ENCODE data around the gene NUCB2. TPM values are rescaled to one million over a fixed set of nuclear protein-coding genes. Genes with fewer than 3 reads are reported as not detected.
"Not testable (repeated sequence)": the region's sequence is repeated elsewhere in the genome, so short reads cannot be mapped to it uniquely, and the experiment has no call there.

Gene NUCB2
- total and polyA plus RNA-seq, 4 donors: 108 to 130 (median 120) TPM

DNA sequence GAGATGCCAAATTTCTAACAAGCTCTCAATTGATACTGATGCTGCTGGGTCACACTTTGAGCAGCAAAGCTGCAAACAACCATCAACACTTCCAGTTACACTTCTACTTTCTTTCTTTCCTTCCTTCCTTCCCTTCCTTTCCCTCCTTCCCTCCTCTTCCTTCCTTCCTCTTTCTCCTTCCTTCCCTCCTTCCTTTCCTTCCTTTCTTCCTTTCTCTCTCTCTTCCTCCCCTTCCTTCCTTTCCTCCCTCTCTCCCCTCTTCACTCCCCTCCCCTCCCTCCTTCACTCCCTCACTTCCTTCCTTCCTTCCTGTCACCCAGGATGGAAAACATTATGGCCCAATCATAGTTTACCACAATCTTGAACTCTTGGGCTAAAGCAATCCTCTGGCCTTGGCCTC lies 35.8 kb upstream of the NUCB2 start:
- H3K9me3 ChIP-seq (ENCODE audit: control insufficient read depth, low read length): no peaks in the 10 kb centered on the region
- H3K27ac ChIP-seq (ENCODE audit: low read depth in 1 of 2, low read length in 2 of 2): no peak overlapping the region
- intact Hi-C loops (cut with DNase I): no loop called here
- no peaks in the 10 kb centered on the region for H3K4me1 ChIP-seq (ENCODE audit: control insufficient read depth in 1 of 2, insufficient read depth in 2 of 2, low read length in 2 of 2)
- ATAC-seq (ENCODE audit: low FRiP score) (no peak), DNase-seq (no peak)
- no peaks in the 10 kb centered on the region for H3K36me3 ChIP-seq (ENCODE audit: control insufficient read depth in 1 of 2, insufficient read depth in 2 of 2, low read length in 1 of 2)
- H3K27me3 ChIP-seq (ENCODE audit: control insufficient read depth in 1 of 2, insufficient read depth in 2 of 2, low read length in 1 of 2): no peaks in the 10 kb centered on the region
- no peak overlapping the region for H3K4me3 ChIP-seq (ENCODE audit: low read length in 2 of 2)

DNA sequence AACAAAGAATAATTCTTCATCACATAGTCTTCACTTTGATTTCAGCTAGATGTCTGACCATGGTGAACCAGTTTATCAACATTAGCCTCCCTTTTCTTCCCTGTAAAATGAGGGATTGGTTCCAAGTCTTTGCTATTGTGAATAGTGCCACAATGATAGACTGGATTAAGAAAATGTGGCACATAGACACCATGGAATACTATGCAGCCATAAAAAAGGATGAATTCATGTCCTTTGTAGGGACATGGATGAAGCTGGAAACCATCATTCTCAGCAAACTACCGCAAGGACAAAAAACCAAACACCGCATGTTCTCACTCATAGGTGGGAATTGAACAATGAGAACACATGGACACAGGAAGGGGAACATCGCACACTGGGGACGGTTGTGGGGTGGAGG lies 33.6 kb upstream of the NUCB2 start:
- intact Hi-C loops (cut with DNase I): not testable (repeated sequence)

DNA sequence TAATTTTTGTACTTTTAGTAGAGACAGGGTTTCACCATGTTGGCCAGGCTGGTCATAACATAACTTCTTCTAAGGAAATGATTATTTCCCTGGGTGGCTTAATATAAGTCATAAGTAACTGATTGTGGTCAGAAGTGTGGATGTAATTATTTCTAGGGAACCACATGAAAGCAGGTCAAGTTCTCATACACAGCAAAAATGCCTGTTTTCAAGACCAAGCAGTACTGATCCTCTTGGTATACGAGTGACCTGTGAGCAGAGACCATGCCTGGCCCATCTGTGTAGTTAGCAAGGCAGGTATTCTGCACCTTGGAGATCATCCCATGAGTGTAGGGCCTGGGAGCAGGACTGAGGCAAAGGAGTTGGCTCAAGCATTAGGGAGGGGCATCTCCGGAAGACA lies 32.5 kb upstream of the NUCB2 start:
- no peak for DNase-seq
- Histone ChIP-seq H3K36me3 (ENCODE audit: control insufficient read depth in 1 of 2, insufficient read depth in 2 of 2, low read length in 1 of 2) (no peaks in the 10 kb centered on the region), H3K9me3 (ENCODE audit: control insufficient read depth, low read length) (no peaks in the 10 kb centered on the region), H3K4me3 (ENCODE audit: low read length in 2 of 2) (no peak overlapping the region), H3K27ac (ENCODE audit: low read depth in 1 of 2, low read length in 2 of 2) (no peak overlapping the region), H3K4me1 (ENCODE audit: control insufficient read depth in 1 of 2, insufficient read depth in 2 of 2, low read length in 2 of 2) (no peaks in the 10 kb centered on the region), H3K27me3 (ENCODE audit: control insufficient read depth in 1 of 2, insufficient read depth in 2 of 2, low read length in 1 of 2) (no peaks in the 10 kb centered on the region)
- intact Hi-C loops (cut with DNase I): no loop called here
- 79 to 80% methylated on average over 2 of the region's 2 CpGs for WGBS, 2 donors
- ATAC-seq (ENCODE audit: low FRiP score): no peak

More for the DNA sequence above, 33.6 kb upstream of the NUCB2 start:
- not testable (repeated sequence) for H3K9me3 ChIP-seq (ENCODE audit: control insufficient read depth, low read length); H3K4me1 ChIP-seq (ENCODE audit: control insufficient read depth in 1 of 2, insufficient read depth in 2 of 2, low read length in 2 of 2); H3K36me3 ChIP-seq (ENCODE audit: control insufficient read depth in 1 of 2, insufficient read depth in 2 of 2, low read length in 1 of 2); H3K4me3 ChIP-seq (ENCODE audit: low read length in 2 of 2); H3K27me3 ChIP-seq (ENCODE audit: control insufficient read depth in 1 of 2, insufficient read depth in 2 of 2, low read length in 1 of 2); H3K27ac ChIP-seq (ENCODE audit: low read depth in 1 of 2, low read length in 2 of 2); DNase-seq; ATAC-seq (ENCODE audit: low FRiP score)
- 92 to 93% methylated on average over 2 to 3 of the region's 4 CpGs for WGBS, 2 donors

DNA sequence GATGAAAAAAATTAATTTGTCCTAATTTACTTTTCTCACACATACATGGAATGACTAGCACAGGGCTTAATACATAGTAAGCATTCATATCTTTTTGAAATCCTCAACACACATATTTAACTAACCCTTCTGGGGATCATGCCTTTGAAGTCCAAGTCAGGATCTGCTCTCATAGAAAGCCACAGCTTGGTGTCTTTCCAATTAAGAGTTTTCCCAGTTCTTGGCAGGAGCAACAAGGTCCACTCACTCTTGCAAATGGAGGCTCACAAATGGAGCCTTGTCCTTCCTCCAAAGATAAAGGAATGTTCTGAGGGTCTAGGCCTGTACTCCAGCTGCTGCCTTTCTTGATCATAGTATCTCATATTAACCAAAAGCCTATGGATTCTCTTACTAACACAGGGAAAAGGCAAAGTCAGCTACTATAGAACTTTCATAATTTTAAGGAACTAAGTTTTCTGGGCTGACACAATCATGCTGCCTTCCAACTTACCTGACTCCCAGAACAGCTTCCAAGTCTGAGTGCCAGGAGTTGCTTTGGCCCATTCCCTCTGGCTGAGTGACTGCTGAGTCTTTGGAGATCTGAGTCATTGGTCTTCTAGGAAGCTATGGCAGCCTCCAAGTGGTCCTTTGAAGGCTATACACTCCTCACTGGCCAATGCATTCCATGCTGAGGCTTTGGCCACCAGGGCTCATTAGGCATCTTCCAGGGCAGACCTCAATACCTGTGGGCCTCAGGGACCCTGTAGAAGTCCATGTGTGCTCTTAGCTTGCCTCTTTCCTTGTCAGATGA lies 25.8 kb upstream of the NUCB2 start:
- ATAC-seq (ENCODE audit: low FRiP score) (no peak), DNase-seq (no peak)
- Histone ChIP-seq H3K9me3 (ENCODE audit: control insufficient read depth, low read length) (no peaks in the 10 kb centered on the region), H3K4me3 (ENCODE audit: low read length in 2 of 2) (no peak overlapping the region), H3K4me1 (ENCODE audit: control insufficient read depth in 1 of 2, insufficient read depth in 2 of 2, low read length in 2 of 2) (no peaks in the 10 kb centered on the region), H3K36me3 (ENCODE audit: control insufficient read depth in 1 of 2, insufficient read depth in 2 of 2, low read length in 1 of 2) (no peaks in the 10 kb centered on the region), H3K27ac (ENCODE audit: low read depth in 1 of 2, low read length in 2 of 2) (no peak overlapping the region), H3K27me3 (ENCODE audit: control insufficient read depth in 1 of 2, insufficient read depth in 2 of 2, low read length in 1 of 2) (no peaks in the 10 kb centered on the region)
- intact Hi-C loops (cut with DNase I): no loop called here

DNA sequence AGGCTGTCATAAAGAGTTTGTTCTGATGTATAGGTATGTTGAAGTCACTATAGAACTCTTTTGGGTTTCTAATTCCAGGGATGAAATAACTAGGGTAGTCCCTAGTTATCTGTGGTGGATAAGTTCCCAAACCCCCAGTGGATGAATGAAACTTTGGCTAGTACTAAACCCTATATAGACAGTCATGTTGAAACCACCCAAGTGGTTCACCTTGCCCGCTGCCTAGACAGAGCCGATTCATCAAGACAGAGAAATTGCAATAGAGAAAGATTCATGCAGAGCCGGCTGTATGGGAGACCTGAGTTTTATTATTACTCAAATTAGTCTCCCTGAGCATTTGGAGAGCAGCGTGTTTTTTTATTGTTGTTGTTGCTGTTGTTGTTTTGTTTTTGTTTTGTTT lies 23.8 kb upstream of the NUCB2 start:
- Histone ChIP-seq H3K4me3 (ENCODE audit: low read length in 2 of 2) (no peak overlapping the region), H3K9me3 (ENCODE audit: control insufficient read depth, low read length) (no peaks in the 10 kb centered on the region), H3K27ac (ENCODE audit: low read depth in 1 of 2, low read length in 2 of 2) (no peak overlapping the region), H3K4me1 (ENCODE audit: control insufficient read depth in 1 of 2, insufficient read depth in 2 of 2, low read length in 2 of 2) (no peaks in the 10 kb centered on the region), H3K27me3 (ENCODE audit: control insufficient read depth in 1 of 2, insufficient read depth in 2 of 2, low read length in 1 of 2) (no peaks in the 10 kb centered on the region), H3K36me3 (ENCODE audit: control insufficient read depth in 1 of 2, insufficient read depth in 2 of 2, low read length in 1 of 2) (no peaks in the 10 kb centered on the region)
- ATAC-seq (ENCODE audit: low FRiP score): no peak
- intact Hi-C loops (cut with DNase I): no loop called here
- WGBS, 2 donors: 70 to 81% methylated on average over 4 of the region's 4 CpGs
- DNase-seq: no peak

DNA sequence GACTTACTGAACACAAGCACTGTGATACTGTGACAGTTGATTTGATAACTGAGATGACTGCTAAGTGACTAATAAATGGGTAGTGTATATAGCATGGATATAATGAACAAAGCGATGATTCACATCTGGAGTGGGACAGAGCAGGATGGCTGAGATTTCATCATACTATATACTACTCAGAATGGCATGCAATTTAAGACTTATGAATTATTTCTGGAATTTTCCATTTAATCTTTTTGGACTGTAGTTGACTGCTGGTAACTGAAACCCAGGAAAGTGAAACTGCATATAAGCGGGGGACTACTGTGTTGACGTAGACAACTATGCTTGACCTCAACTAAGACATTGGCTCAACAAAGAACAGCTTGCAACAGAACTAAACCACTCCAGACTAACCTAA lies 20.0 kb upstream of the NUCB2 start:
- intact Hi-C loops (cut with DNase I): no loop called here

DNA sequence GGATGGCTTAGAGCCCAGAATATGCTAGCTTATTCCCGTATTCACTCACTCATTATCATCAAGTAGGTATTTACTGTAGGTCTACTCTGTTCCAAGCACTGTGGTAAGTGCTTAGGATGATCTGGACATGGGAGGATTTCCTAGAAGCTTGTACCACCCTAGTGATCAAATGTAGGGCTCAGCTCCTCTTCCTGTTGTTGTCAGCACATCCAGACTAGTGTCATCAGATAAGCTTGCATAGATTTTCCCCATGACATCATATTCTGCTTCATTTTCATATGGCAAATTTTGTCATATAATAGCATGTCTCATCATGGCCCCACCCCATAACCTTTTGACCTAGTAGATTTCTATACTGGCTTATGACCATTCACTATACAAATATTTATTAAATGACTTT lies 19.3 kb upstream of the NUCB2 start:
- no peaks in the 10 kb centered on the region for H3K9me3 ChIP-seq (ENCODE audit: control insufficient read depth, low read length)
- DNase-seq (no peak), ATAC-seq (ENCODE audit: low FRiP score) (no peak)
- H3K27me3 ChIP-seq (ENCODE audit: control insufficient read depth in 1 of 2, insufficient read depth in 2 of 2, low read length in 1 of 2): no peaks in the 10 kb centered on the region
- no peak overlapping the region for H3K4me3 ChIP-seq (ENCODE audit: low read length in 2 of 2)
- 43 to 56% methylated on average over 1 of the region's 1 CpG for WGBS, 2 donors
- no peak overlapping the region for H3K27ac ChIP-seq (ENCODE audit: low read depth in 1 of 2, low read length in 2 of 2)
- no peaks in the 10 kb centered on the region for H3K36me3 ChIP-seq (ENCODE audit: control insufficient read depth in 1 of 2, insufficient read depth in 2 of 2, low read length in 1 of 2)
- no peaks in the 10 kb centered on the region for H3K4me1 ChIP-seq (ENCODE audit: control insufficient read depth in 1 of 2, insufficient read depth in 2 of 2, low read length in 2 of 2)
- intact Hi-C loops (cut with DNase I): no loop called here

More for the DNA sequence above, 20.0 kb upstream of the NUCB2 start:
- H3K4me3 ChIP-seq (ENCODE audit: low read length in 2 of 2): no peak overlapping the region
- ATAC-seq (ENCODE audit: low FRiP score) (no peak), DNase-seq (no peak)
- H3K27me3 ChIP-seq (ENCODE audit: control insufficient read depth in 1 of 2, insufficient read depth in 2 of 2, low read length in 1 of 2): no peaks in the 10 kb centered on the region
- WGBS, 2 donors: 64 to 69% methylated on average over 3 of the region's 3 CpGs
- H3K27ac ChIP-seq (ENCODE audit: low read depth in 1 of 2, low read length in 2 of 2): no peak overlapping the region
- no peaks in the 10 kb centered on the region for H3K9me3 ChIP-seq (ENCODE audit: control insufficient read depth, low read length)
- no peaks in the 10 kb centered on the region for H3K36me3 ChIP-seq (ENCODE audit: control insufficient read depth in 1 of 2, insufficient read depth in 2 of 2, low read length in 1 of 2)
- no peaks in the 10 kb centered on the region for H3K4me1 ChIP-seq (ENCODE audit: control insufficient read depth in 1 of 2, insufficient read depth in 2 of 2, low read length in 2 of 2)

DNA sequence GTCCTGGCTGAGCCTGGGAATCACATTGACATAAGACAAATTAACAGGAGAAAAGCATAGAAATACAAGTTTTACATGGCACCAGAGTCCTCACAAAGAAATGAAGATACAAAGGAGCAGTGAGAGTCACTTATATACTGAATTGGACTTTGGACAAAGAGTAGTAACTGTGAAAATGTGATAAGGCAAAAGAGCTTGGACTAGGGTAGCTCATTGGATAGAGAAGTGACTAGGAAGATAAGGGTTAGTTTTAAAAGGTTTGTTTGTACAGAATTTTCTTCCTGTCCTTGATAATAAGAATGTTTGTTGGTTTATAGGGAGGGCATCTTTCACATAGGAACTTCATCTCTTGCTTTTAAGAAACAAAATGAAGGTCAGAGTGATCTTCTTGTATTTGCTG lies 17.9 kb upstream of the NUCB2 start:
- DNase-seq: no peak
- intact Hi-C loops (cut with DNase I): no loop called here
- H3K36me3 ChIP-seq (ENCODE audit: control insufficient read depth in 1 of 2, insufficient read depth in 2 of 2, low read length in 1 of 2): no peaks in the 10 kb centered on the region
- no peaks in the 10 kb centered on the region for H3K4me1 ChIP-seq (ENCODE audit: control insufficient read depth in 1 of 2, insufficient read depth in 2 of 2, low read length in 2 of 2)
- no peak for ATAC-seq (ENCODE audit: low FRiP score)
- H3K27me3 ChIP-seq (ENCODE audit: control insufficient read depth in 1 of 2, insufficient read depth in 2 of 2, low read length in 1 of 2): no peaks in the 10 kb centered on the region
- H3K4me3 ChIP-seq (ENCODE audit: low read length in 2 of 2): no peak overlapping the region
- no peaks in the 10 kb centered on the region for H3K9me3 ChIP-seq (ENCODE audit: control insufficient read depth, low read length)
- H3K27ac ChIP-seq (ENCODE audit: low read depth in 1 of 2, low read length in 2 of 2): no peak overlapping the region

DNA sequence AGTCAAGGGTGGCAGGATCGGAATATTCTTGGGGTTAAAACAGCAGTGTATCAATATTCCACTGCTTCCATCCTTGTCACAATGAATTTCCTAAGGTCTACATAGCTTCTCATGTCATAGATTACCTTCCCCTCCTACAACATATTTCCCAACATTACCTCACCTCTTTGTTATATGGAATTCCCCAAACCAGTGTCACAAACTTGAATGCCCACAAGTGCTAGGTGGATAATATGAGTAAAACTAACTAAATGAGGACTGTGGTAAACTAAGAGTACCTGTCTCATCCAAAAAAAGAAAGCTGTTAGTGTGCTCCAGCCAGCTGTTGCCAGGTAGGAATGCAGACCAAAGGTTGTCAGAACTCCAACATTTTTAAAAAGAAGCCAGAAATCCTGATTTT lies 17.0 kb upstream of the NUCB2 start:
- ATAC-seq (ENCODE audit: low FRiP score): no peak
- Histone ChIP-seq H3K4me3 (ENCODE audit: low read length in 2 of 2) (no peak overlapping the region), H3K27ac (ENCODE audit: low read depth in 1 of 2, low read length in 2 of 2) (no peak overlapping the region), H3K4me1 (ENCODE audit: control insufficient read depth in 1 of 2, insufficient read depth in 2 of 2, low read length in 2 of 2) (no peaks in the 10 kb centered on the region), H3K9me3 (ENCODE audit: control insufficient read depth, low read length) (no peaks in the 10 kb centered on the region), H3K36me3 (ENCODE audit: control insufficient read depth in 1 of 2, insufficient read depth in 2 of 2, low read length in 1 of 2) (no peaks in the 10 kb centered on the region), H3K27me3 (ENCODE audit: control insufficient read depth in 1 of 2, insufficient read depth in 2 of 2, low read length in 1 of 2) (no peaks in the 10 kb centered on the region)
- 93 to 95% methylated on average over 1 of the region's 1 CpG for WGBS, 2 donors
- no peak for DNase-seq
- intact Hi-C loops (cut with DNase I): no loop called here
